ENCODE data around the gene RASA1. TPM values are rescaled to one million over a fixed set of nuclear protein-coding genes. Genes with fewer than 3 reads are reported as not detected.

RASA1 gene
- total RNA-seq, 1 experiment from 2014 or later, result 29.6 TPM

GRCh38 chr5:87233143-87233542 lies 34.5 kb upstream of the RASA1 start:
- Histone ChIP-seq H3K79me2 (ENCODE audit: insufficient read depth, low read length) (no peaks in the 10 kb centered on the region), H3K9ac (ENCODE audit: extremely low read depth, insufficient read length, low read length) (no peak overlapping the region), H3K4me2 (ENCODE audit: insufficient read depth, insufficient read length, low read length) (no peak overlapping the region), H4K5ac (ENCODE audit: insufficient read length, low read depth, low read length) (no peak overlapping the region), H3K18ac (ENCODE audit: insufficient read length, low read depth, low read length) (no peak overlapping the region), H4K20me1 (ENCODE audit: control insufficient read depth, insufficient read depth, insufficient read length) (no peaks in the 10 kb centered on the region), H2BK12ac (ENCODE audit: insufficient read length, low read depth, low read length) (no peak overlapping the region), H4K91ac (ENCODE audit: insufficient read length, low read depth, low read length) (no peak overlapping the region), H4K8ac (replicated peaks; ENCODE audit: insufficient read length, low read depth, low read length) (no peak overlapping the region), H3K23me2 (ENCODE audit: insufficient read length, low read depth, low read length, poor library complexity, severe bottlenecking) (no peaks in the 10 kb centered on the region), H3K23ac (ENCODE audit: insufficient read length, low read depth, low read length) (no peak overlapping the region), H3K79me1 (ENCODE audit: insufficient read depth, low read depth, low read length, poor library complexity, severe bottlenecking) (no peaks in the 10 kb centered on the region), H3K14ac (ENCODE audit: insufficient read depth, low read length) (no peak overlapping the region), H3K9me3 (ENCODE audit: control insufficient read depth, low read depth, low read length) (no peaks in the 10 kb centered on the region), H2BK5ac (ENCODE audit: insufficient read length, low read length) (no peak overlapping the region), H2BK120ac (ENCODE audit: low read depth, low read length, poor library complexity, severe bottlenecking) (no peak overlapping the region), H2AK5ac (ENCODE audit: insufficient read length, low read length) (no peak overlapping the region), H3K27ac (ENCODE audit: insufficient read length, low read depth, low read length) (no peak overlapping the region), H2AFZ (ENCODE audit: low read length) (no peak overlapping the region), H3K4me1 (ENCODE audit: insufficient read depth, low read length) (no peaks in the 10 kb centered on the region; the same call in 1 of the 2 replicates), H2BK20ac (ENCODE audit: low read depth, low read length, poor library complexity, severe bottlenecking) (no peak overlapping the region), H2BK15ac (ENCODE audit: low read depth, low read length) (no peak overlapping the region), H3K27me3 (ENCODE audit: insufficient read depth, low read length) (no peaks in the 10 kb centered on the region), H3K56ac (ENCODE audit: insufficient read length, low read depth, low read length) (no peak overlapping the region), H3T11ph (ENCODE audit: low read length) (no peak overlapping the region), H3K4ac (ENCODE audit: low read depth, low read length) (no peak overlapping the region)
- no peak overlapping the region for H3K4me3 Mint-ChIP-seq
- H3K27ac Mint-ChIP-seq, result no peak overlapping the region
- WGBS (ENCODE audit: extremely low coverage, insufficient read length, low lambda C conversion rate), result no CpG with 5 or more reads among the region's 2 CpGs
- no peaks in the 10 kb centered on the region for H3K4me1 Mint-ChIP-seq
- no peak for TF ChIP-seq CTCF (conservative IDR thresholded peaks at IDR 0.05)
- no peaks in the 10 kb centered on the region for H3K9me3 Mint-ChIP-seq
- H3K27me3 Mint-ChIP-seq (ENCODE audit: low read depth), result no peaks in the 10 kb centered on the region
- no peak for DNase-seq
- no peaks in the 10 kb centered on the region for H3K36me3 Mint-ChIP-seq (ENCODE audit: insufficient read depth in 1 of 3, low read depth in 3 of 3)

All from H9 (cell line).